Colonic mucosa (tissue), 4 donors: ENCODE data around the gene PLEKHG1. TPM values are rescaled to one million over a fixed set of nuclear protein-coding genes. Genes with fewer than 3 reads are reported as not detected.

Source experiments
- DNase-seq: peaks from one replicate; pipeline ENCODE4 v3.0.0-alpha.2; 2020
- H3K27ac ChIP-seq: fragments of 200-600 bp; one replicate; pipeline ENCODE4 v1.8.0; 2021
- H3K27me3 ChIP-seq: fragments of 200-600 bp; one replicate; pipeline ENCODE4 v1.8.0; 2021
- H3K36me3 ChIP-seq: fragments of 200-600 bp; one replicate; pipeline ENCODE4 v1.8.0; 2021
- H3K4me1 ChIP-seq: fragments of 200-600 bp; one replicate; pipeline ENCODE4 v1.8.0; 2021; ENCODE audit warnings: mild to moderate bottlenecking
- H3K4me3 ChIP-seq: fragments of 200-600 bp; one replicate; pipeline ENCODE4 v1.8.0; 2021
- H3K9ac ChIP-seq, 2 donors: one replicate each; pipeline ENCODE4 v1.7.0; 2013; ENCODE audit warnings: control low read depth in 2 of 2, low read depth in 2 of 2, low read length in 2 of 2
- H3K9me3 ChIP-seq: fragments of 200-600 bp; one replicate; pipeline ENCODE4 v1.8.0; 2021
- intact Hi-C: fragments of 100-400 bp; cut with DNase I; formaldehyde crosslinking; loops from one replicate; pipeline ENCODE4 v1.14.1; 2022
- total RNA-seq, 2 donors: library from RNA; stranded (reverse); fragmentation: NEBNext Ultra II Directional in 1 of 2; extraction: Animal tissue kit (Norgen Biotek cat#: 25700) in 1 of 2; gene quantifications; one replicate each; pipeline ENCODE4 v1.2.1, GENCODE V29; 2021
- TF ChIP-seq, protein P1 (sequence below): fragments of 200-600 bp; IDR thresholded peaks from one replicate; pipeline ENCODE4 v1.8.0; 2022; ENCODE audit warnings: antibody characterized with exemption, mild to moderate bottlenecking
- donor health status: healthy.
- donor health status: DM: no; HTN: no; CAD: no.
- donor health status: DM: no; HTN: no; CAD: no.

PLEKHG1 gene
- total RNA-seq, 2 donors from 2014 or later: 21.8 to 25.2 TPM

DNA sequence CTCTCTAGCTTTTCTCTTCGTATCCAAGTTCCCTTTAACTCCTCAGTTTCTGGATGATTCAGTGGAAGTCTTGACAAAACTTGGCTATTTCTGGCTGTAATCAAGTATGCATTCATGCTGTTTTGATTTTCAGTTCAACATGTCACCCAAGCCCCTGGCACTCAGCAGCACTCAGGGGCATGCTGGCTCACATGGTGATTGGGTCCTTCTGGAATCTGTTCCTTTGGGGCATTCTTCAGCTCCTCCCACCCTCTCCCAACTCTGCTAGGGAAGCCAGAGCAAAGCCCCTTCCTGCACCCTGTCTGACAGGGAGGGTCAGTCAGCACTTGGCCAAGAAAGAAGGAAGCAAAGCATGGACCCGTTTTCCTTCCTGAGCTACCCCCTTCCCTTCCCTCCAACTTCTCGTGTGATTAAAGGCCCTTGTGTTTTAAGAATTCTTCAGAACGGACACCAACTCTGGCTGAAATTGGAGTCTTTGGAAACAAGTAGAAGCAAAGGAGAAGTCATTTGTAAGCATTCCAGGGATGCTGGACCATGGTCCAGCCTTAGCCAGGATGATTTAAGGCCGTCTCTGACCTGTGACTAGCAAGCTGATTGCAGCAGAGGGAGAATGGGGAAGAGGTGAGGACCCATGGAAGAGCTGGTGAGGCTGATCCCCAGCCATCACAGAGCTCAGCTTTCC lies 7.1 kb downstream of the PLEKHG1 start:
- H3K9ac ChIP-seq: no peak overlapping the region
- intact Hi-C loops: no loop called here
- no peaks in the 10 kb centered on the region for H3K4me1 ChIP-seq
- TF ChIP-seq, protein P1, sequence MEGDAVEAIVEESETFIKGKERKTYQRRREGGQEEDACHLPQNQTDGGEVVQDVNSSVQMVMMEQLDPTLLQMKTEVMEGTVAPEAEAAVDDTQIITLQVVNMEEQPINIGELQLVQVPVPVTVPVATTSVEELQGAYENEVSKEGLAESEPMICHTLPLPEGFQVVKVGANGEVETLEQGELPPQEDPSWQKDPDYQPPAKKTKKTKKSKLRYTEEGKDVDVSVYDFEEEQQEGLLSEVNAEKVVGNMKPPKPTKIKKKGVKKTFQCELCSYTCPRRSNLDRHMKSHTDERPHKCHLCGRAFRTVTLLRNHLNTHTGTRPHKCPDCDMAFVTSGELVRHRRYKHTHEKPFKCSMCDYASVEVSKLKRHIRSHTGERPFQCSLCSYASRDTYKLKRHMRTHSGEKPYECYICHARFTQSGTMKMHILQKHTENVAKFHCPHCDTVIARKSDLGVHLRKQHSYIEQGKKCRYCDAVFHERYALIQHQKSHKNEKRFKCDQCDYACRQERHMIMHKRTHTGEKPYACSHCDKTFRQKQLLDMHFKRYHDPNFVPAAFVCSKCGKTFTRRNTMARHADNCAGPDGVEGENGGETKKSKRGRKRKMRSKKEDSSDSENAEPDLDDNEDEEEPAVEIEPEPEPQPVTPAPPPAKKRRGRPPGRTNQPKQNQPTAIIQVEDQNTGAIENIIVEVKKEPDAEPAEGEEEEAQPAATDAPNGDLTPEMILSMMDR: no peak
- no peak overlapping the region for H3K4me3 ChIP-seq
- H3K9me3 ChIP-seq: no peaks in the 10 kb centered on the region
- no peaks in the 10 kb centered on the region for H3K36me3 ChIP-seq
- DNase-seq: no peak
- H3K27me3 ChIP-seq: no peaks in the 10 kb centered on the region
- no peak overlapping the region for H3K27ac ChIP-seq

DNA sequence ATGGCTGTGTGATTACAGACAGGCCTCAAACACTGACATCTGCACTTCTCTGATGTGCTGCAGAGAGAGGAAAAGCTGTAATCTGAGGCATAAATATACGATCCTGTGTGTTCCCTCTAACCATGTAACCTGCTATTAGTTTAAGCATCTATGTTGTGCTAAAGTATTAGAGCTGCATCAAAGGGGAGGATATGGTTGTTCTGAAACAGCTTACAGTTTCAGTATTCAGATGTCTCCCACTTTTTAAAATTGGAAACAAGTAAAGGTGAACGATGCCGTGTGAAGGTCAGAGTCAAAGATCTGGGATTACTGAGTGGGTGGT lies 7.6 kb downstream of the PLEKHG1 start:
- DNase-seq: no peak
- no peaks in the 10 kb centered on the region for H3K4me1 ChIP-seq
- intact Hi-C loops: no loop called here

DNA sequence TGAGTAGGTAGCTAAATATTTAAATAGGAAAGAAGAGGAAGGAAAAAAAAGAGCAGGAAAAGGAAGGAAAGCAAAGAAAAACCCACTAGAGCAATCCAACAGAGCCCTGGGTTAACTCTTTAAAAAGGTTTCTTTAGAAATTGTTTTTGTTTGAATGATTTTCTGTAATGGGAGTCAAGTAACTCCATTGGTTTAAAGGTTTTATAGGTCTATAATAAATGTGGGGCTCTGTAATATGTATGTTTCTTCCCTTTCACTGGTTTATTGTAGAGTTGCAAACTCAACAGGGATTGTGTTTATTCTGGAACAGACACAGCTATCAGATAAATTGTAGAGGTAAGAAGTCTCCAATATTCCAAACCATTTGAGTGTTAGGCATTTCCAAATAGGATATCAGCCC lies 10.9 kb downstream of the PLEKHG1 start:
- no peak overlapping the region for H3K9ac ChIP-seq
- TF ChIP-seq, protein P1: no peak
- no peaks in the 10 kb centered on the region for H3K27me3 ChIP-seq
- intact Hi-C loops: no loop called here
- no peaks in the 10 kb centered on the region for H3K9me3 ChIP-seq
- H3K36me3 ChIP-seq: no peaks in the 10 kb centered on the region
- no peaks in the 10 kb centered on the region for H3K4me1 ChIP-seq
- no peak for DNase-seq
- H3K27ac ChIP-seq: no peak overlapping the region
- H3K4me3 ChIP-seq: no peak overlapping the region

More for the DNA sequence above, 7.6 kb downstream of the PLEKHG1 start:
- no peaks in the 10 kb centered on the region for H3K36me3 ChIP-seq
- no peak overlapping the region for H3K27ac ChIP-seq
- H3K9me3 ChIP-seq: no peaks in the 10 kb centered on the region
- no peaks in the 10 kb centered on the region for H3K27me3 ChIP-seq
- H3K9ac ChIP-seq: no peak overlapping the region
- TF ChIP-seq, protein P1: no peak
- H3K4me3 ChIP-seq: no peak overlapping the region

DNA sequence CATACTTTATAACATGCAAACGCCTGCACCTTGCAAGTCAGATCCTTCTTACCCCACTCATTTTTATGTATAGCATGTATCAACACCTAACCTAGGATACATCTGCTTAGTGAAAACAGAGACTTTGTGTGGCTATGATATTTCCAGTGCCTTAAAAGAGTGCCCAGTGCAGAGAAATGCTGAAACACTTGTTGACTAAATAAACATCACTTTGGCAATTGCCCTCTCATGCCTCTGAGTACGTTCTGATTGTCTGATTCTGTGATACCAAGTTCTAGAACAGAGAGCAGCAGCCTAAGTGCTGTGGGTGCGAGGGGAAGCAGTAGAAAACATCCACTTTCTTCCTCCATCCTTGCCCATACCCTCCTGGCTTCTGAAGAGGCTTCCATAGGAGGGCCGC lies 13.6 kb downstream of the PLEKHG1 start:
- intact Hi-C loops: no loop called here

DNA sequence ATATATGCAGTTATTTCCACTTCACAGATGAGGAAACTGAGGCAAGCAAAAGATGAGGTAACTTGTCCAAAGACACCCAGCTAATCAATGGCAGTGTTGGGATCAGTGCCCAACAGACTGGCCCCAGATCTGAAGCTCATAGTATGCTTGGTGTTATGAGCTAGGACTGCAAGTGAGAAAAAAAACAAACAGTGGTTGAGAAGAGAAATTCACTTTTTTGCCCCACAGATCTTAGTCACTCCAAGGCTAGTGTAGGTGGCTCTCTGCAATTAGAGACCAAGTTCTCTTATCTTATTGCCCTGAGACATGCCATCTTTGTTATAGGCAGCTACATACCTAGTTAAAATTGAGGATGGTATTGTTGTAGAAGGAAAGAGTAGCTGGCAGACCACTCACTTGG lies 16.3 kb downstream of the PLEKHG1 start:
- Histone ChIP-seq H3K4me1 (no peaks in the 10 kb centered on the region), H3K36me3 (no peaks in the 10 kb centered on the region), H3K4me3 (no peak overlapping the region), H3K9ac (no peak overlapping the region), H3K9me3 (no peaks in the 10 kb centered on the region), H3K27me3 (no peaks in the 10 kb centered on the region), H3K27ac (no peak overlapping the region)
- DNase-seq: no peak
- intact Hi-C loops: no loop called here
- TF ChIP-seq, protein P1: no peak

More for the DNA sequence above, 13.6 kb downstream of the PLEKHG1 start:
- no peak overlapping the region for H3K4me3 ChIP-seq
- H3K27ac ChIP-seq: no peak overlapping the region
- H3K27me3 ChIP-seq: no peaks in the 10 kb centered on the region
- H3K36me3 ChIP-seq: no peaks in the 10 kb centered on the region
- TF ChIP-seq, protein P1: no peak
- no peak for DNase-seq
- no peak overlapping the region for H3K9ac ChIP-seq
- H3K9me3 ChIP-seq: no peaks in the 10 kb centered on the region
- no peaks in the 10 kb centered on the region for H3K4me1 ChIP-seq
